Endothelial cell (in vitro differentiated cells): Measurements from ENCODE around the gene CPD. TPM values are rescaled to one million over a fixed set of nuclear protein-coding genes. Genes with fewer than 3 reads are reported as not detected.

Experiments used
- DNase-seq: peaks from one replicate; pipeline ENCODE4 v3.0.0; 2021; ENCODE audit warnings: low spot score
- H3K27ac Mint-ChIP-seq: one replicate; pipeline ENCODE4 v1.8.0; 2021; ENCODE audit warnings: mixed read lengths, inconsistent platforms; ENCODE audit not compliant: unreplicated experiment
- H3K27me3 Mint-ChIP-seq: one replicate; pipeline ENCODE4 v1.8.0; 2021; ENCODE audit warnings: mild to moderate bottlenecking, moderate library complexity, mixed read lengths, inconsistent platforms; ENCODE audit not compliant: unreplicated experiment
- H3K36me3 Mint-ChIP-seq: one replicate; pipeline ENCODE4 v1.8.0; 2021; ENCODE audit warnings: mild to moderate bottlenecking, low read depth, mixed read lengths, inconsistent platforms; ENCODE audit not compliant: unreplicated experiment
- H3K4me1 Mint-ChIP-seq: one replicate; pipeline ENCODE4 v1.8.0; 2021; ENCODE audit warnings: mild to moderate bottlenecking, mixed read lengths, inconsistent platforms; ENCODE audit not compliant: unreplicated experiment
- H3K4me3 Mint-ChIP-seq: one replicate; pipeline ENCODE4 v1.8.0; 2021; ENCODE audit warnings: mild to moderate bottlenecking, mixed read lengths, inconsistent platforms; ENCODE audit not compliant: unreplicated experiment
- H3K9me3 Mint-ChIP-seq: one replicate; pipeline ENCODE4 v1.8.0; 2021; ENCODE audit warnings: mixed read lengths, inconsistent platforms; ENCODE audit not compliant: unreplicated experiment
- CTCF ChIP-seq: fragments of 200-600 bp; sonication (generic); IDR thresholded peaks from one replicate; pipeline ENCODE4 v1.5.0; 2021; ENCODE audit warnings: antibody characterized with exemption; ENCODE audit not compliant: unreplicated experiment
- total RNA-seq: library from RNA; stranded (reverse); fragmentation: NEBNext Ultra II Directional; extraction: Animal tissue kit (Norgen Biotek cat#: 25700); gene quantifications from one replicate; pipeline ENCODE4 v1.2.1, GENCODE V29; 2021; ENCODE audit not compliant: unreplicated experiment

CPD gene
- total RNA-seq, 1 donor from 2014 or later: 119 TPM

DNA sequence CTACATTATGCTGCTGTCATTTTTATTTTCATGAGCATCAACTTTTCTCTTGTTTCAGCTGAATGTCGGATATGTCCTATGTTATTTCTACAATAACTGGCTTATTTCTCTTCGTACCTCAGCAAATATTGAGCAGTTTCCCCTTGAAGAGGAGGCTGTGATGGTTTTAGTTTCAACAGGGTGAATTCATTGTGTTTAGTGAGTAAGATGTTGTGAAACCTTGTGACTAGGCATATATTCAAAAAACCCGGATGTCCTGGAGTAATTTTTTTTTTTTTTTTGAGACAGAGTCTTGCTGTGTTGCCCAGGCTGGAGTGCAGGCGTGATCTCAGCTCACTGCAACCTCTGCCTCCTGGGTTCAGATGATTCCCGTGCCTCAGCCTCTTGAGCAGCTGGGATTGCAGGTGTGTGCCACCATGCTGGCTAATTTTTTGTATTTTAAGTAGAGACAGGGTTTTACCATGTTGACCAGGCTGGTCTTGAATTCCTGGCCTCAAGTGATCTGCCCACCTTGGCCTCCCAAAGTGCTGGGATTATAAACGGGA is 11.1 kb downstream of the CPD start:
- Mint-ChIP-seq H3K4me1 (peaks cover 7% of the 10 kb centered on the region), H3K9me3 (no peaks in the 10 kb centered on the region), H3K4me3 (no peak overlapping the region), H3K36me3 (peaks cover 19% of the 10 kb centered on the region), H3K27me3 (no peaks in the 10 kb centered on the region), H3K27ac (no peak overlapping the region)
- no peak for DNase-seq
- TF ChIP-seq CTCF: no peak

DNA sequence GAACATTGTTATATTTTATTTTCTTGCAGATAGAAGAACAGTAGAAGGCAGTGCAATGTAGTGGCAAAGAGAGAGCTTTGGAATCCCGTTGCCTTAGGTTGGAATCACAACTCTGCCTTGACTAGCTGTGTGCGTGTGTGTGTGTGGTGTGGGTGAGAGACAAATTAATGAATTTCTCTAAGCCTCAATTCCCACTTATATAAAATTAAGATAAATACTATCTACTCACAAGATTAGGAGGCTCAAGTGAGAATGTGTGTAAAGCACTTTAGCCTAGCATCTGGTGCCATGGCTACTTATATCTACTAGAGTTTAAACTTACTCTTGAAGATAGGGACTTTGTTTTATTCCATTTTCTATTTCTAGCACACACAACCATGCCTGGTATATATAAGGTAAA is 12.8 kb downstream of the CPD start:
- no peaks in the 10 kb centered on the region for H3K27me3 Mint-ChIP-seq
- no peak for DNase-seq
- no peak overlapping the region for H3K27ac Mint-ChIP-seq
- TF ChIP-seq CTCF: no peak
- H3K9me3 Mint-ChIP-seq: no peaks in the 10 kb centered on the region
- H3K36me3 Mint-ChIP-seq: peaks cover 8% of the 10 kb centered on the region
- peaks cover 20% of the 10 kb centered on the region for H3K4me1 Mint-ChIP-seq
- H3K4me3 Mint-ChIP-seq: no peak overlapping the region

DNA sequence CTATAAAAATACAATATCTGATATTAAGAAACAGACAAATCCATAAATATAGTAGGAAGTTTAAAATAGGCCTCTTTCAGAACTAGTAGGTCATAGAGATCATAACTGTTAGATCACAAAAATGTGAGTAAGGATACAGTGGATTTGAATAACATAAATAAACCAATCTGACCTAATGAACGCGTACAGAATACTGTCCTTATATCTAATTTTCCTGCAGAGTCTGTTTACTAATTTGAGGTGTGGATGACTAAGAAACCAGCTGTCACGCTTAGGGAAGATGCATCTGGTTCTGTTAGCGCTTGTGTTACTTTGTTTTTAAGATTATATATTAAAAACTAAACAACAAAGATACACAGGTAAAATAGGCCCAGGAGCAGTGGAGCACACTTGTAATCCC is 14.8 kb downstream of the CPD start:
- Mint-ChIP-seq H3K9me3 (no peaks in the 10 kb centered on the region), H3K4me3 (no peak overlapping the region), H3K27me3 (no peaks in the 10 kb centered on the region), H3K27ac (no peak overlapping the region), H3K4me1 (peaks cover 24% of the 10 kb centered on the region), H3K36me3 (no peaks in the 10 kb centered on the region)
- TF ChIP-seq CTCF: no peak
- DNase-seq: no peak

GRCh38 chr17:30393911-30394867 is 15.5 kb downstream of the CPD start:
- Mint-ChIP-seq H3K27ac (no peak overlapping the region), H3K9me3 (no peaks in the 10 kb centered on the region), H3K27me3 (no peaks in the 10 kb centered on the region), H3K4me1 (peaks cover 24% of the 10 kb centered on the region), H3K36me3 (no peaks in the 10 kb centered on the region), H3K4me3 (no peak overlapping the region)
- DNase-seq: no peak
- TF ChIP-seq CTCF: no peak
